Kidney (tissue), 22 donors: Measurements from ENCODE around the gene TUBGCP5. TPM values are rescaled to one million over a fixed set of nuclear protein-coding genes. Genes with fewer than 3 reads are reported as not detected.
"Not testable (repeated sequence)": the region's sequence is repeated elsewhere in the genome, so short reads cannot be mapped to it uniquely, and the experiment has no call there.

Experiments
- DNase-seq, 5 donors: peaks; one replicate each; pipeline ENCODE4 v3.0.0-alpha.2; 2013 to 2020
- FAIRE-seq: peaks from 2 replicates; lab custom pipeline; 2012; peaks lifted over from hg19 to GRCh38; lab: Jason Lieb, UNC
- H3K27ac ChIP-seq, 2 donors: one replicate each; pipeline ENCODE4 v1.7.0; 2013; ENCODE audit warnings: low read depth in 2 of 2, low read length in 2 of 2, inconsistent platforms in 1 of 2
- H3K27me3 ChIP-seq: one replicate; pipeline ENCODE4 v1.7.1; 2013; ENCODE audit warnings: low read length, inconsistent platforms; ENCODE audit not compliant: control insufficient read depth, insufficient read depth
- H3K36me3 ChIP-seq, 3 donors: one replicate each; pipeline versions ENCODE4 v1.7.0 to v1.7.1; 2013; ENCODE audit warnings: low read length in 3 of 3, control low read depth in 1 of 3, inconsistent platforms in 1 of 3; ENCODE audit not compliant: insufficient read depth in 3 of 3, control insufficient read depth in 2 of 3
- H3K4me1 ChIP-seq, 3 donors: one replicate each; pipeline versions ENCODE4 v1.7.0 to v1.7.1; 2013; ENCODE audit warnings: low read length in 3 of 3, inconsistent platforms in 1 of 3, low read depth in 1 of 3; ENCODE audit not compliant: control insufficient read depth in 2 of 3, insufficient read depth in 2 of 3
- H3K4me3 ChIP-seq, 3 donors: one replicate each; pipeline versions ENCODE4 v1.7.0 to v1.8.1; 2013; ENCODE audit warnings: low read length in 3 of 3, control low read depth in 1 of 3, inconsistent platforms in 1 of 3
- H3K9ac ChIP-seq, 3 donors: one replicate each; pipeline versions ENCODE4 v1.7.0 to v1.7.1; 2013; ENCODE audit warnings: low read length in 3 of 3, control low read depth in 1 of 3, inconsistent platforms in 1 of 3
- H3K9me3 ChIP-seq, 3 donors: one replicate each; pipeline versions ENCODE4 v1.7.0 to v1.7.1; 2013; ENCODE audit warnings: low read length in 3 of 3, control low read depth in 1 of 3, inconsistent platforms in 1 of 3; ENCODE audit not compliant: control insufficient read depth in 2 of 3, insufficient read depth in 1 of 3
- intact Hi-C: fragments of 100-400 bp; cut with DNase I; formaldehyde crosslinking; loops from one replicate; pipeline ENCODE4 v1.11.1; 2022
- long read RNA-seq, 10 donors: library from polyadenylated mRNA in 1 of 10; unstranded in 1 of 10; transcript quantifications; one replicate each; pipeline ENCODE4 v2.0.0 and lab custom pipeline, GENCODE V29; 2021 to 2026
- polyA plus RNA-seq: library from polyadenylated mRNA; stranded (reverse); fragments of 350-450 nt; fragmentation: Illumina TruSeq; extraction: RNeasy Lipid Tissue Mini Kit (QIAGEN cat#74804); gene quantifications from one replicate; pipeline ENCODE4 v1.2.3, GENCODE V29; 2014; ENCODE audit warnings: low read depth, low replicate concordance; ENCODE audit not compliant: insufficient read depth
- total RNA-seq: library from RNA; stranded (reverse); fragmentation: NEBNext Ultra II Directional; extraction: Animal tissue kit (Norgen Biotek cat#: 25700); gene quantifications from one replicate; pipeline ENCODE4 v1.2.1, GENCODE V29; 2021
- TF ChIP-seq, protein P1 (sequence below): IDR thresholded peaks from 3 replicates; pipeline ENCODE4 v1.5.1; 2012; ENCODE audit warnings: mild to moderate bottlenecking, moderate library complexity, borderline replicate concordance; ENCODE audit not compliant: insufficient read depth; ENCODE audit errors: extremely low read depth
- donor health status: control.
- donor health status: control.
- donor health status: control.
- donor health status: control.
- donor health status: control.
- donor health status: DM: yes; HTN: yes; CAD: no.
- donor health status: Normal renal cell carcinoma (clear cell type).

TUBGCP5 gene
- total RNA-seq: 19.1 TPM
- polyA plus RNA-seq: 4.7 TPM
- long read RNA-seq, donor 1: 0 reads
- long read RNA-seq, donor 2, partial matches to known transcripts: 0 of 1 reads
- long read RNA-seq, donor 2, other reads (novel, unspliced or antisense): 0 of 1 reads
- long read RNA-seq, donor 3: 0 reads
- long read RNA-seq, donor 4: 0 reads
- long read RNA-seq, donor 5: 0 reads
- long read RNA-seq, donor 6: 0 reads
- long read RNA-seq, donor 7, partial matches to known transcripts: 2 of 9 reads
- long read RNA-seq, donor 7, other reads (novel, unspliced or antisense): 5 of 9 reads
- long read RNA-seq, donor 8: 0 reads
- long read RNA-seq, donor 9, partial matches to known transcripts: 0 of 1 reads
- long read RNA-seq, donor 9, other reads (novel, unspliced or antisense): 0 of 1 reads
- long read RNA-seq, donor 10: 0 reads

DNA sequence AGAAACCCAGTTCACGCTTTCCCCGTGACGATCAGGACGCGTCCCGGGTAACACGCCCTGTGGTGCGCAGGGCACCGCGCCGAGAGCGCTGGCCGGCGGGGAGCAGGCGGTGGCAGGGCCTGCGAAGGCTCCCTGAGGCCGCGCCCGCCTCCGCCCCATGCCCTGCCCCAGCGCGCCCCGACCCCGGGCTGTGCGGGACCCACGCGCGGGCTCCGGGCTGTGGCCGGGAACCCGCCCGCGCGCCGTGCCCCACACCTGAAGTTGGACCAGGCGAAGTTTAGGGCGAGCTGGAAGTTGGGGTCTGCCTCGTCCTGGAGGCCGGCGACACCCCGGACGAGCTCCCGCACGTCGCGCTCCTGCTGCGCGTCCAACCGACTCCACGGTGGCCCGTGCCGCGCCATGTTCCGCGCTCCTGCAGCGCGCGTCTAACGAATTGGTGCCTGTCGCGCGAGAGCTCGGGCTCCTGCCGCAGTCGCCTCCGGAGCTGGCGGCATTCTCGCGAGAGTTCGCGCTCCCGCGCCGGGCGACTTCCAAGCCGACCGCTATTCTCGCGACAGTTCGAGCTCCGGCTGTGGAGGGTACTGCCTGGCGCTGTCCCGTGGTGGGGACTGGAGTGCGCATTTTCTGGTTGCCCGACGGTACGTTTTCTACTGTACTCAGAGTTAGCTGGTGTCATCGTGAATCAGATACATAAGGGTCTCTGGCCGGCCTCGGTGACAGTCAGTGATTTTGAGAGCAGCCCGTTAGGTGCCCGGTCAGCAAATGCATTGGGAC lies at the start of gene TUBGCP5:
Gene TUBGCP5, minus strand, starts transcription at position 427 of the 774 bp plus-strand sequence. Its CDS starts 26 bp downstream, at position 401.
- no peak for FAIRE-seq
- intact Hi-C loops: loop anchor here (10.0 kb wide), 1 partner anchor 85 kb away; no protein-coding TSS in a partner anchor
- peak within 1 kb of the TSS in 1 of 2 donors; percentile 14 for H3K27ac ChIP-seq

DNA sequence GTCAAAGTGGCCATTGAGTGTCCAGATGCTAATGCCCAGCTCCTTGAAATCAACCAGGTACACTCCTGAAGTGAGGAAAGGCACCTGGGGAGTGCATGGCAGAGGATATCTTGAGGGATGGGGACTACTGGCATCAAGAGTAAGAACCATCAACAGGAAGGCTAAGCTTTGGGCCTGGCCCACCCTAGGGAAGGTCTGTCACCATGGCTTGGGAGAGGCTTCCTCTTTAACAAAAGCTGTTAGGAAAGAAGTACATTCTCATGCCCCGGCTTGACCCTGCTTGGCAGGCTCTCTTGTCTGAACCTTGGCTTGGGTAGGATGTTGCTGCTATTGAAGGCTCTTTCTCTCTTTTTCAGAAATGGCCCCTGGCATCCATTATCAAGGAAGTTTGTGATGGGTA lies 43.7 kb upstream of the TUBGCP5 start:
- no peak overlapping the region for H3K9ac ChIP-seq
- TF ChIP-seq, protein P1, sequence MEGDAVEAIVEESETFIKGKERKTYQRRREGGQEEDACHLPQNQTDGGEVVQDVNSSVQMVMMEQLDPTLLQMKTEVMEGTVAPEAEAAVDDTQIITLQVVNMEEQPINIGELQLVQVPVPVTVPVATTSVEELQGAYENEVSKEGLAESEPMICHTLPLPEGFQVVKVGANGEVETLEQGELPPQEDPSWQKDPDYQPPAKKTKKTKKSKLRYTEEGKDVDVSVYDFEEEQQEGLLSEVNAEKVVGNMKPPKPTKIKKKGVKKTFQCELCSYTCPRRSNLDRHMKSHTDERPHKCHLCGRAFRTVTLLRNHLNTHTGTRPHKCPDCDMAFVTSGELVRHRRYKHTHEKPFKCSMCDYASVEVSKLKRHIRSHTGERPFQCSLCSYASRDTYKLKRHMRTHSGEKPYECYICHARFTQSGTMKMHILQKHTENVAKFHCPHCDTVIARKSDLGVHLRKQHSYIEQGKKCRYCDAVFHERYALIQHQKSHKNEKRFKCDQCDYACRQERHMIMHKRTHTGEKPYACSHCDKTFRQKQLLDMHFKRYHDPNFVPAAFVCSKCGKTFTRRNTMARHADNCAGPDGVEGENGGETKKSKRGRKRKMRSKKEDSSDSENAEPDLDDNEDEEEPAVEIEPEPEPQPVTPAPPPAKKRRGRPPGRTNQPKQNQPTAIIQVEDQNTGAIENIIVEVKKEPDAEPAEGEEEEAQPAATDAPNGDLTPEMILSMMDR: no peak
- no peak overlapping the region for H3K4me3 ChIP-seq
- no peaks in the 10 kb centered on the region for H3K4me1 ChIP-seq
- no peak for FAIRE-seq
- H3K27me3 ChIP-seq: no peaks in the 10 kb centered on the region
- no peak overlapping the region for H3K27ac ChIP-seq
- H3K36me3 ChIP-seq: no peaks in the 10 kb centered on the region
- no peaks in the 10 kb centered on the region for H3K9me3 ChIP-seq
- intact Hi-C loops: no loop called here
- no peak for DNase-seq

More for the DNA sequence above, at the start of gene TUBGCP5:
- peak within 1 kb of the TSS; percentile 87 to 92 (median 88) for H3K4me3 ChIP-seq
- peak within 1 kb of the TSS; percentile 78 to 95 (median 88) for H3K9ac ChIP-seq
- no peaks in the 10 kb centered on the region for H3K9me3 ChIP-seq
- peaks cover 0 to 4% (median 0%) of the 10 kb centered on the region in 3 donors for H3K4me1 ChIP-seq
- peak; percentile 99 for DNase-seq
- no peaks in the 10 kb centered on the region for H3K27me3 ChIP-seq
- TF ChIP-seq, protein P1: peak; percentile 46
- peaks cover 0 to 6% (median under 1%) of the 10 kb centered on the region in 3 donors for H3K36me3 ChIP-seq

DNA sequence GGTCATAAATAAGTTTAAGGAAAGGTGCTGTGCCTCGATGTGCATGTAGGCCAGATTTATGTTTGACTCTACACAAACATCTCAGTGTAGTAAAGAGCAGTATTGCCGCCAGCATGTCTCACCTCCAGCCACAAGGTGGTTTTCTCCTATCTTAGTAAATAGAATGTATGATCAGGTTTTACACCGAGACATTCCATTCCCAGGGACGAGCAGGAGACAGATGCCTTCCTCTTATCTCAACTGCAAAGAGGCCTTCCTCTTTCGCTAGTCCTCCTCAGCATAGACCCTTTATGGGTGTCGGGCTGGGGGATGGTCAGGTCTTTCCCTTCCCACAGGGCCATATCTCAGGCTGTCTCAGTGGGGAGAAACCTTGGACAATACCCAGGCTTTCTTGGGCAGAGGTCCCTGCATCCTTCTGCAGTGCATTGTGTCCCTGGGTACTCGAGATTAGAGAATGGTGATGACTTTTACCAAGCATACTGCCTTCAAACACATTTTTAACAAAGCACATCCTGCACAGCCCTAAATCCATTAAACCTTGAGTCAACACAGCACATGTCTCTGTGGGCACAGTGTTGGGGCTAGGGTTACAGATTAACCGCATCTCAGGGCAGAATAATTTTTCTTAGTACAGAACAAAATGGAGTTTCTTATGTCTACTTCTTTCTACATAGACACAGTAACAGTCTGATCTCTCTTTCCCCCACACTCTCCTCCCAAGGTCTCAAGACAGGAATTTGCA lies 42.8 kb upstream of the TUBGCP5 start:
- H3K9ac ChIP-seq, FAIRE-seq, H3K27ac ChIP-seq, H3K36me3 ChIP-seq, H3K4me1 ChIP-seq, intact Hi-C loops, H3K4me3 ChIP-seq, H3K9me3 ChIP-seq, H3K27me3 ChIP-seq, DNase-seq: not testable (repeated sequence)
